H54 (cell line): Measurements from ENCODE around the gene AXIN1.
"Not testable (repeated sequence)": the region's sequence is repeated elsewhere in the genome, so short reads cannot be mapped to it uniquely, and the experiment has no call there.

Experiments used
- DNase-seq: peaks from one replicate; pipeline ENCODE4 v3.0.0; 2011; ENCODE audit warnings: low spot score, mixed read lengths; ENCODE audit not compliant: insufficient read length
- FAIRE-seq: peaks from 3 replicates; lab custom pipeline; 2011; peaks lifted over from hg19 to GRCh38; lab: Jason Lieb, UNC
- POLR2A ChIP-seq: IDR thresholded peaks from 2 replicates; pipeline ENCODE4 v1.6.1; 2011; ENCODE audit warnings: low read depth, mild to moderate bottlenecking, low read length

AXIN1 gene

DNA sequence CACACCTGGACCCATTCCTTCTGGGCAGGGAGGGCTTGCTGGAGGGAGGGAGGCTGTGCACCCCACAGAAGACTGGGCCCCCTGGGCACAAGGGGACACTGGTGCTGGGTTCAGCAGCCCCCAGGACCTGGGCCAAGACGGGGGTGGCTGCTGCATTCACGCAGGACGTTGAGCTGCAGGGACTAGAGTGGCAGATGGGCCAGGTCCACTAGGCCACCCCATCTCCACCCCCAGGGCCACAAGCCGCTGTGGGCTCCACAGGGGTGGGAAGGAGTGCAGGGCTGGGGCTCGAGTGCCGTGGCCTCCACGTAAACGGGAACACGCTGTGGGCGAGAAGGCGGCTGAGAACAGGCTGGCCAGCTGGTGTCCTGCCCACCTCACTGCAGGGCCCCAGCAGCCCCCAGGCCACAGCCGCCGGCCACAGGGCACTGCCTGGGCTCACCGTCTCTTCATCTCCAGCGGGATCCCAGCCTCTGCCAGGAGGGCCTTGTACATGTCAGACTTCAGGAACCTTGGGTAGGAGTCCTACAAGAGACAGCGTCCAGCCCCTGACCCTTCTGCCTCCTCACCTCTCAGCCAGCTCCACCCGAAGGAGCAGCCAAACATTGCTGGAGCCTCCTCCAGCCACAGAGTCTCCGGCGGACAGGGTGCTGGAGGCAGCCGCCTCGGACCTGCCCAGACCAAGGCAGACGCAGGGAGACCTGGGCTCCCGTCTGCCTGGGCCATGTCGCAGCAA, 83.3 kb downstream of the AXIN1 start:
- DNase-seq (no peak), FAIRE-seq (no peak)
- no peak for TF ChIP-seq POLR2A

DNA sequence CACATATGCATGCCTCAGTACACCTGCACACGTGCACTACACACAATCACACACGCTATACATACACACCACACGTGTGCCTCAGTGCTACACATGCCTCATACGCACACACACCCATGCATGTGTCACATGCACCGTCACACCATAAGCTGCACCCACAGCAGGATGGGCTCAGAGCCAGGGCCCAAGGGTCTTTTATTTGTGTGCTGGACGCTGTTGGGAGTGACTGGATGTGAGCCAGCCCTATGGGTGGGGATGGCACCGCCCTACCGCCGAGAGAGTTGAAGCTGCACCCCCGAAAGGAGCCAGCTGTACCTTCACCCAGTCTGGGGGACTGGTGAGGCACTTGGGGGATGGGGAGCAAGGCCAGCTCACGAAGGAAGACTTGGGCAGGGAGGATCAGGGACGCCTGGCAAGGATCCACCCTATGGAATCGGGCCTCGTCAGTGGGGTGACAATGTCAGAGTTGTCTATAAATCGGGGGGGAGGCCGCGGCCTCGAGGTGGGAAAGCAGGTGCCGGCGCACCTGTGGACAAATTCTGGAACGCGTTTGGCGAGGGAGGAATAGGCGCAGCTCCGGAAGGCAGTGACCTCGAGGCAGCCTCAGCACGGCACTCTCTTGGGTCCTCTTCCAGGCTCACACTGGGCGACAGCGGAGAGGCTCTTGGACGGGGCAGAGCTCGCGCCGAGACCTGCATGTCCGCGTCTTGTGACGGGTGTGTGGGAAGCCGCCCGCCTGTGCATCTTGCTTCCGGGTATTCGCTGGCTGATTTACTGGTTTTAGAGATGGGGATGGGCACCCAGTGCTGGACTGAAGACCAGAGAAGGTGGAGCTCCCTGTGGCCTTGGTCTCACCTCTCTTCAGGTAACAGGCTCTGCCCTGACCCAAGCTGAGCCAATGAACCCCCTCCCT, 84.1 kb downstream of the AXIN1 start:
- no peak for FAIRE-seq
- DNase-seq = no peak
- no peak for TF ChIP-seq POLR2A

DNA sequence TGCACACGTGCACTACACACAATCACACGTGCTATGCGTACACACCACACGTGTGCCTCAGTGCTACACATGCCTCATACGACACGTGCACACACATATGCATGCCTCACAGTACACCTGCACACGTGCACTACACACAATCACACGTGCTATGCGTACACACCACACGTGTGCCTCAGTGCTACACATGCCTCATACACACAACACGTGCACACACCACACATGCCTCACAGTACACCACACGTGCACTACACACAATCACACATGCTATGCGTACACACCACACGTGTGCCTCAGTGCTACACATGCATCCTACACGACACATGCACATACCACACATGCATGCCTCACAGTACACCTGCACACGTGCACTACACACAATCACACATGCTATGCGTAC, 85.0 kb downstream of the AXIN1 start:
- DNase-seq, FAIRE-seq: not testable (repeated sequence)

DNA sequence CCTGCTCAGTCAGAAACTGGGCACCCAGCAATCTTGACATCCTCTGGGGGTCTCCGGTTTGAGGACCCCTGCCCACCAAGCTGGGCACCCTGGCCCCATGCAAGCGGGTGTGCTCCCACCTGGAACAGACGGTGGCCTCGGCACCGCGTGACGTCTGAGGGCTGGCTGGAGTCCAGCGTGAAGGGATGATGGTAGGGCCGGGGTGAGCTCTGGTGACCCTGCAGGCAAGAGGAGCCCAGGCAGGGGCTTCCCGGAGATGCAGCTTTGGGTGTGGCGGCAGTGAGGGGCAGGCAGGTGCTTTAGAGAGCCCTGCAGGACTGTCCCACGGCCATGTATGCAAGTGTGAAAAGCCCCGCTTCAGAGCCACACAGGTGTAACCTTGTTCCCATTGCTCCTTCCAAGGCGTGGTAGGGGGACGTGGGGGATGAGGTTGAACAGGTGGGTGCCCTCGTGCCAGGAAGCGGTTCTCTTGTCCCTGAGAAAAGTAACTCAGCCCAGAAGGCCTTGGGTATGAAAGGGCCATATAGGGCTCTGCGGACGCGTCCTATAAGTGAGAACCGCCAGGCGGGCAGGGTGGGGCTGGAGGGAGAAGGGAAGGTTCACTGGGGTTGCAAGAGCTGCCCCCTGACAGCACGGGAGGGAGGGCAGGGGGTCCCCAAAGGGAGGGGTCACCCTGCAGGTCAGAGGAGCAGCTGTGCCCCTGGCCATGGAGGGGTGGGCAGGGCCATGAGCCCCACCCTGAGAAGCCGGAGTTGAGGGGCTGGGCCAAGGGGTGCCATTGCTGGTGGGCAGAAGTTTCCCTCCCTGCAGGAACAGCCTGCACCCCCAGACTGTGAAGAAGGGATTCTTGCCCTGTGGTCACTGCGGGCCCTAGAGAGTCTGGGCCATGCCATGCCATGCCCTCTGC, 86.0 kb downstream of the AXIN1 start:
- TF ChIP-seq POLR2A = no peak
- DNase-seq = no peak
- no peak for FAIRE-seq

DNA sequence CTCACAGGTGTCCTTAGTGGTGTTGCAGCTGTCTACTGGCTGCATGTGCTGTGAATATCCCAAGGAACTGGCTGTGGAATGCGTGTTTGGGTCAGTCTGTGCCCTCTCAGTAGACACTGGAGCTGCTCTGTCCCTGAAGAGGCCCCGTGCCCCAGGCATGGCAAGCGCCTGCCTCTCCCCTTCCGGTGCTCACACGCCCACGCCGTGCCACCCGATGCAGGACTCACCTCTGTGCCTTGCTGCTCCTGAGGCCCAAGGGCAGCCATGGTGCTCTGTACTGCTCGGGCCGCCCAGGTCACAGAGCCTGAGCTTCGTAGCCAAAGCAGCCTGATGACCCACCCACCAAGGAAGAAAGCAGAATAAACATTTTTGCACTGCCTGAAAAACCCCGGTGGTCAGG, 86.8 kb downstream of the AXIN1 start:
- DNase-seq (no peak), FAIRE-seq (no peak)
- TF ChIP-seq POLR2A = no peak

DNA sequence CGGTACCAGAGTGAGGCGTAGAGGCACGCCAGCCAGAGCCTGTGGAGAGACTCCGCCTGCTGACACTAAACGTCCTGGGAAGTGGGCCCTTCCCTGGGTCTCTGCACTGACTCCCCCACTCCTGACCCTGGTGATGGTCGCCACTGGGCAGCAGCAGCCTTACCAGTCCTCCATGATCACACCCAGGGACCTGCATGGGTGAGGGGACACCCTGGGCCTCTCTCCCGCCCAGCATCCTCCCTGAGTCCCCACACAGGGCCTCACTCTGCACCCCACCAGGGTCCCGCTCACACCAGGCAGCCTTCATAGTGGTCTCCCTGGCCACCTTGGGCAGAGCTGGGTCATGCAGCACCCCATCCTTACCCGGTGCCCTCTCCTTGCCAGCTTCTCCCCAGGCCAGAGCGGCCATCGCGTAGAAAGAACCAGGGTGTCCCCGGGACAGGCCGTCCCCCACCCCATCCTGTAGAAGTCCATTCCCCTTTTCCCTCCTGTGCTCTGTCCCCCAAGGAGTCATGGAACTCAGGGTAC, 87.5 kb downstream of the AXIN1 start:
- DNase-seq (no peak), FAIRE-seq (no peak)
- no peak for TF ChIP-seq POLR2A

DNA sequence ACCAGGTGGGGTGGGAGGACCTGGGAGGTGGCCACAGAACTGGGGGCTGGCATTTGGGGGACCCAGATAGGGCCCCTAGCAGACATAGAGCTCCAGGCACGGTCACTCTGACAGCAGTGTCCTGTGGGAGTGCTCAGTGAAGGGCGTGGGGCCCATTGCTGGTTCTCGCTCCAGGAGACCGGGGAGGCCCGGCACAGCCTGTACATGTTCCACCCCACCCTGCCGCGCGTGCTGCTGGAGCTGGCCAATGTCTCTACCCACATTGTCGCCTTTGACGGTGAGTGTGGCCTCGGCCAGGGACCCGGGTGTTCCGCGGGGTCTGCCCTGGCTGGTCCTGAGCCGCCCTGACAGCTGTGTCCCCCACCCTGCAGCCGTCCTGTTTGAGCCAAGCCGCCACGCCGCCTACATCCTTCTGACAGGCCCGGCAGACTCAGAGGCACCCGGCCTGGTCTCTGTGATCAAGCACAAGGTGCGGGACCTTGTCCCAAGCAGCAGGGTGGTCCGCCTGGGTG, 88.0 kb downstream of the AXIN1 start:
- DNase-seq (no peak), FAIRE-seq (no peak)
- TF ChIP-seq POLR2A = no peak

DNA sequence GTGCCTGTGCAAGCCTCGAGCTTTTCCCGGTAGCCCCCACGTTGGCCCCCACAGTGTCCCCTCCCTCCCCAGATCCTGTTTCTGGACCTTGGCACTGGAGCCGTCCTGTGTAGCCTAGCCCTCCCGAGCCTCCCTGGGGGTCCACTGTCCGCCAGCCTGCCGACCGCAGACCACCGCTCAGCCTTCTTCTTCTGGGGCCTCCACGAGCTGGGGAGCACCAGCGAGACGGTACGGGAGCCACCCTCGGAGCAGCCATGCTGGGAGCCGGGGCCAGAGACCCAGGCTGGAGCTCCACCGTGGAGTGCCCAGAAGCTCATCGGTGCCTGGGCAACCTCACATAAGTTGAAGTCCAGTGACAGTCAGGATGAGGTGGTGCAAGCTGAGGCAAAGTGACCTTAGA, 88.6 kb downstream of the AXIN1 start:
- DNase-seq = no peak
- no peak for TF ChIP-seq POLR2A
- FAIRE-seq = no peak

DNA sequence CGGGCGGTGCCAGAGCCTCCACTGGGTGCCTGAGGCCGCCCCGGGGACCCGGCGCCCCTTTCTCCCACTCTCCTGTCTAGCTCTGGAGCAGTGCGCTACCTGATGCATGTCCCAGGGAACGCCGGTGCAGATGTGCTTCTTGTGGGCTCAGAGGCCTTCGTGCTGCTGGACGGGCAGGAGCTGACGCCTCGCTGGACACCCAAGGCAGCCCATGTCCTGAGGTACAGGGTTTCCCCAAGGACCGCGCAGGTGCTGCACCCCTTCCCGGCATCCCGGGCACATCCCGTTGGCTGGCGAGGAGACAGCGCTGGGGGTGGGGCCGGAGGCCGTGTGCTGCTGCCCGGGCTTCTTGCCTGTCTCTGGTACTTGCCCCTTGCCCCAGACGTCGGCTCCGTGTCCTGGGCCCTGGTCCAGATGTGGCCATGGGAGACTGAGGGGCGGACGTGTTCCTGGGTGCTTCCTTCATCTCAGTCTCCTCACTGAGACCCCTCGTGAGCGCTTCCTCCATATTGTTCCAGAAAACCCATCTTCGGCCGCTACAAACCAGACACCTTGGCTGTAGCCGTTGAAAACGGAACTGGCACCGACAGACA, 89.2 kb downstream of the AXIN1 start:
- FAIRE-seq = no peak
- DNase-seq = no peak
- TF ChIP-seq POLR2A = no peak

DNA sequence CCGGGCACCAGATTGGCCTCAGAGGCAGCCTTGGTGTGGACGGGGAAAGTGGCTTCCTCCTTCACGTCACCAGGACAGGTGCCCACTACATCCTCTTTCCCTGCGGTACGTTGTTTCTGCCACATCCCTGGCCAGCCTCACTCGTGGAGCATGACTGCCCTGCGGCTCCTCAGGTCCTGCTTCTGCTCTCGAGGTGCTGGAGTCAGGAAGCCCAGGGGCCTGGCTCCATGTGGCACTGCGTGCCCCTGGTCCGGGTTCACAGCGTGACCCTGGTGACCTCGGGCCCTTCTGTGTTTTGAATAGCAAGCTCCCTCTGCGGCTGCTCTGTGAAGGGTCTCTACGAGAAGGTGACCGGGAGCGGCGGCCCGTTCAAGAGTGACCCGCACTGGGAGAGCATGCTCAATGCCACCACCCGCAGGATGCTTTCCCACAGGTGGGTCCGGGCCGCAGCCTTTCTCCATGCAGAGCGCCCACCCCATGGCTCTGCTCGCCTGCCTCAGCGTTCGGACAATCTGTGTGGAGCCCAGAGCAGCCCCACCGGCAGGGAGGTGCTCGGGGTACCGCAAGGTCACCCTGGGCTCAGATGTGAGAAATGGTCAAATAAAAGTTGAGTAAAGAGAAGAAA, 90.3 kb downstream of the AXIN1 start:
- no peak for TF ChIP-seq POLR2A
- no peak for FAIRE-seq
- no peak for DNase-seq

DNA sequence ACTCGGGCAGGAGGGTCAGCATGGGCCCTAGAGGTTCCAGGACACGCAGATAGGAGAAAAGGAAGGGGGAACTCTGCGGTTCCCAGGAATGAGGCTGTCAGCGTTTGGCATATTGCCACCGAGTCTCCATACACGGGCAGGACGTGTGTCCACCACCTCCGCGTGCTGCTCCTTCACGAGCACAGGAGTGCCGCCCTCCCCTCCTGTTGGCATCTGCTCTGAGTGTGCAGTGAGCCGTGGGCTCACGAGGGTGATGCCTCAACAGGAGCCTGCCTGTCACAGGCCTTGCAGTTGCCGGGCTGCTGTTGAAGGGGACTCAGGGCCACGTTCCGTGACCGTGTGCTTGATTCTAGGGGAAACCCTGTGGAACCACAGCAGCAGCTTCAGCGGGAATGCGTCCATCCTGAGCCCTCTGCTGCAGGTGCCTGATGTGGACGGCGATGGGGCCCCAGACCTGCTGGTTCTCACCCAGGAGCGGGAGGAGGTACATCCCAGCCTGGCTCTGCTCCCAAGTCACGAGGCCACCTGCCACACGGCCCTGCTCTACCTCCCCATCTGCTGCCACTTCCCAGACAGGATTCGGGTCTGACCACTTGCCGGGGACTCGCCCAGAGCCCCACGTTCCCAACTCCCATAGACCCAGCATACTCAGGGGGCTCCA, 91.4 kb downstream of the AXIN1 start:
- no peak for TF ChIP-seq POLR2A
- DNase-seq (no peak), FAIRE-seq (no peak)

DNA sequence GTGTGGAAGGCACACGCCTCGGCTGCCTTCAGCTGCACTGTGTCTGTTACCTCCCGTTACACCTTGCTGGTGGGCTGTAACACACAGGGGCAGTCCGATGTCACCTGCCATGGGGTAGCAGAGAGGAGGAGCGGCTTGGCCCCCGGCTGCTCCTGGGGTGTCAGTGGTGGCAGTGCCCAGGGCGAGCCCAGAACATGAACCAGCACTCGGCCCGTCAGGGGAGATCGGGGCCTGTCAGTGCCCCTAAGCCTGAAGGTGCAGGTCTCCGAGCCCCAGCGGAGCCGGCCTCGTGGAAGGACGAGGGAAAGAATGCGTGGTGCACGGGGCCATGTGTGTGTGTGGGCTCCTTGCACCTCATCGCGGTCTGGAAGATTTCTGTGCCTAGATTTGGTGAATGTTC, 92.2 kb downstream of the AXIN1 start:
- no peak for FAIRE-seq

More for the DNA sequence above, 92.2 kb downstream of the AXIN1 start:
- TF ChIP-seq POLR2A = no peak
- DNase-seq = no peak
